ENCODE measurements around the gene RPS3.

The RPS3 gene

DNA sequence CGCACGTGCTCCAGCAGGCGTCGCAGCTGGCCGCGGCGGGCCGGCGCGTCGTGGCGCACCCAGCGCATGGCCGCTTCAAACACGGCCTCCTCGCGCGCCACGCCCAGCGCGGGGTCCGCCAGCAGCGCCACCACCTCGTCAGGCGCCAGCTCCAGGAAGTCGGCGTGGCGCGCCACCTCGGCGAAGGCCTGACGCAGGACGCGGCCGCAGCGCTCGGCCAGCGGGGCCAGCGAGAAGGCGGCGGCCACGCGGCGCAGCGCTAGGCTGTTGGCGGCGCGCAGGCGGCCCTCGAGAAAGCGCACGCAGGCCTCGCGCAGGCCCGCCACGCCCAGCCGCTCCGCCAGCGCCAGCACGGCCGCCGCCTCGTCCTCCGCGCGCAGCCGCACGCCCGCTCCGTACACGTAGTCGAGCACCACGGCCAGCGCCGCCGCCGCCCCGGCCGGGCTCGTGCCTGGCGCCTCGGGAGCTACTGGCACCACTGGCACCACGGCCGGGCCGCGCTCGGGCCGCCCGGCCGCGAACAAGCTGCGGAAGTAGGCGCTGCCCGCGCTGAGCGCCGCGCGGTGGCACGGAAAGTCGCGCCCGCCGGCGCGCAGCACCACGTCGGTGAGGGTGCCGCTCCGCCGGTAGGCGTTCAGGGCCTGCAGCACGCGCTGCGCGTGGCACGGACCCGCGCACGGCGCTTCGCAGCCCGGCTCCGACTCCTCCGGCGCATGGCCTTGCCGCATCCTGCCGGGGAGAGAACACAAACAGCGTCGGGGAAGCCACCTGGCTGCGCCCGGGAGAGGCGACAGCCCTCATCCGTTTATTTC is 30.8 kb downstream of the RPS3 start:
- Histone ChIP-seq H3K4me3 (ENCODE audit: low read depth, low read length) (peak overlapping the region; percentile 51), H3K9ac (ENCODE audit: low read depth, low read length) (no peak overlapping the region), H3K9me3 (ENCODE audit: control insufficient read depth, insufficient read depth, low read length) (peaks cover 10% of the 10 kb centered on the region), H3K4me1 (ENCODE audit: control insufficient read depth, insufficient read depth, low read length) (peaks cover 7% of the 10 kb centered on the region; the same call in 1 of the 2 replicates), H3K27ac (ENCODE audit: low read depth, low read length) (no peak overlapping the region), H3K27me3 (ENCODE audit: control insufficient read depth, insufficient read depth, low read length) (peaks cover 76% of the 10 kb centered on the region), H3K36me3 (ENCODE audit: control insufficient read depth, insufficient read depth, low read length) (no peaks in the 10 kb centered on the region)

DNA sequence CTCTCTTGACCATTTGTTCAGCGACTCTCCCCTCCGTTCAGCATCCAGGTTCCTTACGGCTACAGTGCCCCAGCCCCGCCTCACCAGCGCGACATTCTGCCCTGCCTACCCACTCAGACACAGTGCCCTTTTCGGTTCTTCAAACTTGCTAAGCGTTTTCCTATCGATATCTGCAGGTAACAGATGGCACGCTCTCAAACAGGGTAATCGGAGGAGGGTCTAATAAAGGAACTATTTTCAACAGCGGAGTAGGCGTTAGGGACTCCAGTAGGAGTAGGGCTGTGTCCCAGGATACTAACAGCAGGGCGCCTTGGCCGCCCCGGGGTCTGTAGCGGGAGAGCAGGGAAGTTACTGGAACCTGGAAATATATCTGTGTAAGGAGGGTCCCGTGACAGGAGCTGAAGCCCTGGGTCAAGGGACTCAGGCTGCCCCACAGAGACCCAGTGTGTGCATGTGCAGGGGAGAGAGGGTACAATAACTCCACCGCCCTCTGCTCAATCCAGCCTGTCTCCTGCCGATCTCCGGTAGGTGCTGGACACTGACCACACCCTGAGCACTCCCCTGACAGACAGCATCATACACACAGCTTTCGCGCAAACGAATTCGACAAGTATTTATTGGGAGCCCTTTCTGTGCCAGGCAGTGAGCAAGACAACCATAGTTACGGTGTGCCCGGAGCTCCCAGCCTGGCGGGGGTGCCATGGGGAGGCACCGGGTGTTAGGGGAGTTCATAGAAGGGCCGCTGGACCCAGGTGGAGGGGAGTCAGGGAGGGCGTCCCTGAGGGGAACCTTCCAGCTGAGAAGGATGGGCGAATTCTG is 31.6 kb downstream of the RPS3 start:
- Histone ChIP-seq H3K27ac (ENCODE audit: low read depth, low read length) (no peak overlapping the region), H3K4me3 (ENCODE audit: low read depth, low read length) (peak overlapping the region; percentile 51), H3K27me3 (ENCODE audit: control insufficient read depth, insufficient read depth, low read length) (peaks cover 76% of the 10 kb centered on the region), H3K9ac (ENCODE audit: low read depth, low read length) (no peak overlapping the region), H3K4me1 (ENCODE audit: control insufficient read depth, insufficient read depth, low read length) (peaks cover 7% of the 10 kb centered on the region; the same call in 1 of the 2 replicates), H3K36me3 (ENCODE audit: control insufficient read depth, insufficient read depth, low read length) (no peaks in the 10 kb centered on the region), H3K9me3 (ENCODE audit: control insufficient read depth, insufficient read depth, low read length) (peaks cover 10% of the 10 kb centered on the region)

DNA sequence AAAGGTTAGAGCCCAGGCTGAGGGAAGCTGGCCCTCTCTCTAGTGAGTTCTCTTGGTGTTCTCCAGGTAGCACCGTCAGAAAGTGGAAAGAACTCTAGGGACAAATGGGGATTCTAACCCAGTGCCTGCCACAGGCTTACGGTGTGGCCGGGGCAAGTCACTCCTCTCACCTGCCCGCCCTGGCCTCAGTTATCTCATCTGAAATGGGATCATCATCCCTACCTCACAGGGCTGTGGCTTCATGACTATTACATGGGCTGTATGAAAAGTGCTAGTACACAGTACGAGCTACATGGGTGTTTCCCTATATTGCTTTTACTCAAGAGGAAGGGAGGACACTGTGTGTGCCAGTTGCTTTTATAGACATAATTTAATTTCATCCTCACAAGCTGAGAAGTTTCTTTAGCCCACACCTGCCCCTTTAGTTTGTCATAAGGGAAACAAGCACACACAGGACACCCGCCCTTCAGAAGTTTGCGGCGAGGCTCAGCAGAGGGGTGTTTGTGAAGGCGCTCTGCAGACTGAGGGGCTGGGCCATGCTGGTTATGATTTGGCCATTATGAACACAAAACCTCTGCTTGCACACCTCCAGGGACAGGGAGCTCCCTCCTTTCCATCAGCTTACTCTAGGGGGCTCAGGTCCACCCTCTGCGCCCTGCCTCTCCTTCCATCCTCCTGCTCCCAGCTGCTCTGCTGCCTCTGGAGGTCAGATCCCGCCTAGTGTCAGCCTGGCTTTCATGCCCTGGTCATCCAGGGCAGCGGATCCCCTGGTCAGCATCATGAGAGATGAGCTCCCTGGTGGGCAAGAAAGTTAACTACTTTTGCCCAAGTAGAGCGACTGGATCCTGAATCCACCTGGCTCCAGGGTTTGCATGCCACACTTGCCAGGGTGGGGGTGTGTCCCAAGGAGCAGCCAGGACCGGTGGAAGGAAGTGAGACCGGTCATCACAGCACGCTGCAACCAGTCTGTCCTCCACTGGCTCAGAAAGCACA is 32.5 kb downstream of the RPS3 start:
- H3K9me3 ChIP-seq (ENCODE audit: control insufficient read depth, insufficient read depth, low read length), result peaks cover 10% of the 10 kb centered on the region
- H3K36me3 ChIP-seq (ENCODE audit: control insufficient read depth, insufficient read depth, low read length), result no peaks in the 10 kb centered on the region
- peak overlapping the region; percentile 41; the same call in 1 of the 2 replicates for H3K4me3 ChIP-seq (ENCODE audit: low read depth, low read length)
- no peak overlapping the region for H3K9ac ChIP-seq (ENCODE audit: low read depth, low read length)
- H3K4me1 ChIP-seq (ENCODE audit: control insufficient read depth, insufficient read depth, low read length), result peaks cover 7% of the 10 kb centered on the region; the same call in 1 of the 2 replicates
- no peak overlapping the region for H3K27ac ChIP-seq (ENCODE audit: low read depth, low read length)
- H3K27me3 ChIP-seq (ENCODE audit: control insufficient read depth, insufficient read depth, low read length), result peaks cover 70% of the 10 kb centered on the region

DNA sequence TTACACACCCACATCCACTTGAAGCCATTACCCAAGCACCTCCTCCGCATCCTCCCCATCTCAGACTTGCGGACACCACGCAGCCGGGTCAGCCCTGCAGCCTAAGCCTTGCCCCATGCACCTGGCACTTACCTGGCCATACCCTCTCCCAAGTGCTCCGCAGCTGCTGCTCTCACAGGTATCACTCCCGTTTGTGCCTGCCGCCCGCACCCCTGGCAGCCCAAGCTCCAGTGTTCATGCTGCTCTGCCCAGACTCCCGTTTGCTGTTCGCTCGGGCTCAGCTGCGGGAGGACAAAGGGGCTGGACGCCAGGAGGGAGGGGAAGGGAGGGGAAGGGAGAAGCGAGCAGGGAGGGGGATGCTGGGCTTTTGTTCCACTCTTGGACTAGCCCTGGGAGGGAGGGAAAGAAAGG is 33.6 kb downstream of the RPS3 start, which contains the start of gene KLHL35:
Gene KLHL35 (minus strand): TSS at position 293 of the 411 bp plus-strand sequence. CDS start 2,574 bp downstream, outside the sequence.
- Histone ChIP-seq H3K9ac (ENCODE audit: low read depth, low read length) (no peak within 1 kb of the TSS), H3K36me3 (ENCODE audit: control insufficient read depth, insufficient read depth, low read length) (no peaks in the 10 kb centered on the region), H3K4me3 (ENCODE audit: low read depth, low read length) (peak within 1 kb of the TSS; percentile 41; the same call in 1 of the 2 replicates), H3K9me3 (ENCODE audit: control insufficient read depth, insufficient read depth, low read length) (peaks cover 10% of the 10 kb centered on the region), H3K27me3 (ENCODE audit: control insufficient read depth, insufficient read depth, low read length) (peaks cover 60% of the 10 kb centered on the region), H3K27ac (ENCODE audit: low read depth, low read length) (no peak within 1 kb of the TSS), H3K4me1 (ENCODE audit: control insufficient read depth, insufficient read depth, low read length) (peaks cover 7% of the 10 kb centered on the region; the same call in 1 of the 2 replicates)

DNA sequence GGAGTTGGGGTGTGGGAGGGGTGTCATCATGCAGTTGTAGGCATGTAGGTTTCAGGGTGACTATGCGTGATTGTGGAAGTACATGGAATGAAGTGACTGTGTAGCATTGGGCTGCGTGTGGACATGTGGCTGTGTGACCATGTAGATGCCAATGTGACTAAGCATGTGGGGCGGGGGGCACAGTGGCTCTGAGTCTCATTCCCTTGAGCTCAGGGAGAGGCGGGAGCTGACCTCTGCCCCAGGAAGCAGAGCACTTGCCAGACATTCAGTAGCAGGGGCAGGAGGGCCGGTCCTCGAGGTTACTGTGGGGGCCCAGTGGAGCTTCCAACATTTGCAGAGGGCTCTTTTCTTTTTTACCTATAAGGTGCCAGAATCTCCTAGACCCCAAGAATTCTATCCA is 34.1 kb downstream of the RPS3 start:
- no peak overlapping the region for H3K9ac ChIP-seq (ENCODE audit: low read depth, low read length)
- H3K27me3 ChIP-seq (ENCODE audit: control insufficient read depth, insufficient read depth, low read length), result peaks cover 55% of the 10 kb centered on the region
- H3K27ac ChIP-seq (ENCODE audit: low read depth, low read length), result no peak overlapping the region
- H3K4me1 ChIP-seq (ENCODE audit: control insufficient read depth, insufficient read depth, low read length), result peaks cover 7% of the 10 kb centered on the region; the same call in 1 of the 2 replicates
- H3K9me3 ChIP-seq (ENCODE audit: control insufficient read depth, insufficient read depth, low read length), result peaks cover 10% of the 10 kb centered on the region
- 0 out of 2 replicates have a peak overlapping the region, but pooled peaks have one; percentile 41 for H3K4me3 ChIP-seq (ENCODE audit: low read depth, low read length)
- no peaks in the 10 kb centered on the region for H3K36me3 ChIP-seq (ENCODE audit: control insufficient read depth, insufficient read depth, low read length)

DNA sequence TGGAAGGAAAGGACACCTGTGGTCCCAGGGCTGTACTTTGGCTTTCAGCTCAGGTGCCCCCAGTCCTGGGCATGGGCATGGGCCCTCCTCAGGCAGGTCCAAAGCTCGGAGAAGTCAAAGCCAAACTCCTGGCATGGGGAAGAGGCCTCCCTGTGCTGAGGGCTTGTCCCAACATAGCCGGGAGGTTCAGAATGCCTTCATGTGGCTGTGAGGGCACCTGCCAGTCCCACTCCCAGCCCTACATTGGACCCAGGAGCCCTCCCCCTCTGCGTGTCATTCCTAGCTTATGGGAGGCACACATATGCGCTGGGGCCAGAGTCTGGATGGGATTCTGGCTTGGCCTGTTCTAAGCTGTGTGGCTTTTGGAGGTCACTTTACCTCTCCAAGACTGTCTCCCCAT is 34.7 kb downstream of the RPS3 start:
- Histone ChIP-seq H3K9ac (ENCODE audit: low read depth, low read length) (no peak overlapping the region), H3K36me3 (ENCODE audit: control insufficient read depth, insufficient read depth, low read length) (no peaks in the 10 kb centered on the region), H3K4me1 (ENCODE audit: control insufficient read depth, insufficient read depth, low read length) (peaks cover 10% of the 10 kb centered on the region; the same call in 1 of the 2 replicates), H3K27ac (ENCODE audit: low read depth, low read length) (no peak overlapping the region), H3K4me3 (ENCODE audit: low read depth, low read length) (no peak overlapping the region), H3K9me3 (ENCODE audit: control insufficient read depth, insufficient read depth, low read length) (peaks cover 6% of the 10 kb centered on the region), H3K27me3 (ENCODE audit: control insufficient read depth, insufficient read depth, low read length) (peaks cover 49% of the 10 kb centered on the region)

DNA sequence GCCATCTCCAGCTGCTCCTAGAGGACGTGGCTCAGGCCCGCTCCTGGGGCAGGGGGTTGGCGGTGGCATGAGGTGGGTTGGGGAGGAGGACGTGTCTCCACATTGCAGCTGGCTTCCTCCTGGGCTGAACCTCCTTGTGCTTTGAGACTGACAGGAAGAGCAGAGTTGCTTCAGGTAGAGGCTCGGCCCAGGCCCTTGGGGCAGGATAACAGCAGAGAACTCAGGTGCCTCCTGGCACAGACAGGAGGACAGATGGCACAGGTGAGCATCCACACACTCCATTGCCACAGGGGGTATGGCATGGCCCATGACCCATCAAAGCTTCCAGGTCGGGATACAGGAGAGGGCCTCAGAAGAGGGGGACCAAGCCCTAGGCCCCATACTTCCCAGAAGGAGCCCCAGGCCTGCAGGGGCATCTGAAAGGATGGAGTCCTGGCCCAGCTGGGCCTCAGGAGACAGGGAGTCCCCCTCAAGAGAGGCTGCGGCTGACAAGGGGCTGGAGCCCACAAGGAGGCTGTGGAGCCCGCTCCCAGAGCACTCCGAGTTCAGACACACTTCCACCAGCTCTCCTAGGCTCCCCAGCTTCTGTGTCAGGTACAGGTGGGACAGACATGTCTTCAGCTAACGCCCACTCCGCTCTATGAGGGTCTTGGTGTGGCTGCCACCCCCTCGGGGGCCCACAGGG is 35.7 kb downstream of the RPS3 start:
- H3K4me1 ChIP-seq (ENCODE audit: control insufficient read depth, insufficient read depth, low read length), result peaks cover 10% of the 10 kb centered on the region; the same call in 1 of the 2 replicates
- no peaks in the 10 kb centered on the region for H3K9me3 ChIP-seq (ENCODE audit: control insufficient read depth, insufficient read depth, low read length)
- no peak overlapping the region for H3K27ac ChIP-seq (ENCODE audit: low read depth, low read length)
- H3K27me3 ChIP-seq (ENCODE audit: control insufficient read depth, insufficient read depth, low read length), result peaks cover 39% of the 10 kb centered on the region
- no peak overlapping the region for H3K4me3 ChIP-seq (ENCODE audit: low read depth, low read length)
- no peak overlapping the region for H3K9ac ChIP-seq (ENCODE audit: low read depth, low read length)
- H3K36me3 ChIP-seq (ENCODE audit: control insufficient read depth, insufficient read depth, low read length), result no peaks in the 10 kb centered on the region

DNA sequence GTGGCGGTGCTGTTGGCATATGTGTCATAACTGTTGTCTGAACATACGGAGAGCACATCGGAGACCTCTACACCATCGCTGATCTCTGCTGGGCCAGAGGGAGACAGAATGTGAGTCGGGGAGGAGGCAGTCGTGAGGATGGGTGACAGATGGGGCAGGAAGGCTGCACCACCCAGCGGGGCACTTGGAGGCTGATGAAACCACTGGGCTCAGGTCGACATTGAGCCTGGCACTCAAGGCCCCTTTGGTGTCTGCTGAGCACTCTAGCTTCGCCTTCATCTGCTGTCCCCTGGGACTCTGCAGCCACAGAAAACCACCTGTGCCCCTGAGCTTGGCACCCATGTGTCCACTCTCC is 36.2 kb downstream of the RPS3 start:
- Histone ChIP-seq H3K27ac (ENCODE audit: low read depth, low read length) (no peak overlapping the region), H3K9ac (ENCODE audit: low read depth, low read length) (no peak overlapping the region), H3K27me3 (ENCODE audit: control insufficient read depth, insufficient read depth, low read length) (peaks cover 34% of the 10 kb centered on the region), H3K4me1 (ENCODE audit: control insufficient read depth, insufficient read depth, low read length) (peaks cover 10% of the 10 kb centered on the region; the same call in 1 of the 2 replicates), H3K9me3 (ENCODE audit: control insufficient read depth, insufficient read depth, low read length) (no peaks in the 10 kb centered on the region), H3K36me3 (ENCODE audit: control insufficient read depth, insufficient read depth, low read length) (no peaks in the 10 kb centered on the region), H3K4me3 (ENCODE audit: low read depth, low read length) (no peak overlapping the region)

DNA sequence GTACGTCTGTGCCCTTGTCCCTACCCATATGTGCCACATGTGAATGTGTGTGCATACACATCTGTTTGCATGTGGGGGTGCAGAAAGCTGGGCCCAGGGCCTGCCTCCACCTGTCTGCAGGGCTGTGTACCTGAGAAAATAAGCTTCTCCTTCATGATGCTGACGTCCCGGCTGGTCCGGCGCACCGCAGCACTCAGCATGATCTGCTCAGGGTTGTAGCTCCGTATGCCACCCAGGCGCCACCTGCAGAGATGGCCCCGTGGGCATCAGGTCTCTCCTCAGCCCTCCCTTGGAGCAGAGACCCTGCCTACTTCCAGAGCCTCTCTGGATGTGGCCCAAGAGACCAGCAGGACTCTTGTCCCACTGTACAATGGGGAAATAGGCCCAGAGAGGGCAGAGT is 37.5 kb downstream of the RPS3 start:
- H3K27me3 ChIP-seq (ENCODE audit: control insufficient read depth, insufficient read depth, low read length), result peaks cover 22% of the 10 kb centered on the region
- no peak overlapping the region for H3K9ac ChIP-seq (ENCODE audit: low read depth, low read length)
- no peak overlapping the region for H3K4me3 ChIP-seq (ENCODE audit: low read depth, low read length)
- no peaks in the 10 kb centered on the region for H3K36me3 ChIP-seq (ENCODE audit: control insufficient read depth, insufficient read depth, low read length)
- H3K27ac ChIP-seq (ENCODE audit: low read depth, low read length), result no peak overlapping the region
- H3K4me1 ChIP-seq (ENCODE audit: control insufficient read depth, insufficient read depth, low read length), result peaks cover 10% of the 10 kb centered on the region; the same call in 1 of the 2 replicates
- no peaks in the 10 kb centered on the region for H3K9me3 ChIP-seq (ENCODE audit: control insufficient read depth, insufficient read depth, low read length)

Measured in HUES48 (cell line).